ENCODE data around the gene SLC18A2.

DNA sequence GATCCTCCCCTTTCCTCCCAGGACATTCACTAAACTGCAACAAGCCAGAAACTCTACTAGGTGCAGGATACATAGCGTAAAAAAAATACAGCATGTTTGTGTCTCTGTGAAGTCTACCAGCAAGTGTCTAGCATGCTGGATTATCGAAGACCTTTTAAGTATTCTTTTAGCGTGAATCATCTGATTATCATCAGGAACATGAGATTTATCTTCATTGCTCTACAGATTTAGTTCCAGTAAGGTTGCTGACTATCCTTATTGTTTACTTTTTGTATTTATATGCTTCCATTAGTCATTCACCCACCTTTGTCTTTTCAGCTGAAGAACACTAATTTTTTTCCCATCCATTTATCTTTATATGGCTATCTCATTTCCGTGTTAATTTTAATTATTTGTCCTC, 71.5 kb downstream of the SLC18A2 start:
- TF ChIP-seq CTCF (IDR thresholded peaks at IDR 0.05) = no peak
- TF ChIP-seq POLR2A (IDR thresholded peaks at IDR 0.05) = no peak

All from Peyer's patch (tissue), 4 donors.